ENCODE data around the gene CAPN14. TPM values are rescaled to one million over a fixed set of nuclear protein-coding genes. Genes with fewer than 3 reads are reported as not detected.

CAPN14 gene
- total RNA-seq, 4 donors from 2014 or later, result 0.13 to 1.3 (median 0.54) TPM

GRCh38 chr2:31236433-31237205 is 19.3 kb upstream of the CAPN14 start:
- no peak for TF ChIP-seq POLR2A (IDR thresholded peaks at IDR 0.05)
- WGBS, 2 donors, result 75 to 77% methylated on average over 7 of the region's 7 CpGs
- no peak overlapping the region for H3K4me3 ChIP-seq (ENCODE audit: low read depth, poor library complexity, severe bottlenecking)
- intact Hi-C loops (cut with DNase I; ENCODE audit: low total_unique reads), result no loop called here
- peak in 1 of 2 donors; percentile 76 for DNase-seq (ENCODE audit: low spot score in 2 of 2)

GRCh38 chr2:31235504-31235902 is 18.2 kb upstream of the CAPN14 start:
- H3K4me3 ChIP-seq (ENCODE audit: low read depth, poor library complexity, severe bottlenecking), result no peak overlapping the region
- TF ChIP-seq CTCF (IDR thresholded peaks at IDR 0.05) (no peak), POLR2A (IDR thresholded peaks at IDR 0.05) (no peak)

GRCh38 chr2:31234683-31235503 is 17.6 kb upstream of the CAPN14 start:
- no peak overlapping the region for H3K4me3 ChIP-seq (ENCODE audit: low read depth, poor library complexity, severe bottlenecking)
- 77 to 78% methylated on average over 17 of the region's 17 CpGs for WGBS, 2 donors
- peak in 1 of 2 donors; percentile 68 for DNase-seq (ENCODE audit: low spot score in 2 of 2)
- intact Hi-C loops (cut with DNase I; ENCODE audit: low total_unique reads), result no loop called here
- TF ChIP-seq POLR2A (IDR thresholded peaks at IDR 0.05) (no peak), CTCF (IDR thresholded peaks at IDR 0.05) (no peak)

More at GRCh38 chr2:31235504-31235902, 18.2 kb upstream of the CAPN14 start:
- intact Hi-C loops (cut with DNase I; ENCODE audit: low total_unique reads), result no loop called here
- 60 to 61% methylated on average over 4 of the region's 4 CpGs for WGBS, 2 donors
- no peak for DNase-seq (ENCODE audit: low spot score in 2 of 2)

GRCh38 chr2:31233741-31234682 is 16.7 kb upstream of the CAPN14 start, which contains the start of gene EHD3:
Gene EHD3, plus strand, starts transcription at chr2:31234152. Its CDS starts 470 bp downstream, at chr2:31234622.
- intact Hi-C loops (cut with DNase I; ENCODE audit: low total_unique reads), result no loop called here
- no peak for TF ChIP-seq POLR2A (IDR thresholded peaks at IDR 0.05)
- TF ChIP-seq CTCF (IDR thresholded peaks at IDR 0.05), result no peak
- H3K4me3 ChIP-seq (ENCODE audit: low read depth, poor library complexity, severe bottlenecking), result peak within 1 kb of the TSS; percentile 35
- WGBS, 2 donors, result 1 to 4% methylated on average over 52 to 60 of the region's 74 CpGs
- peak; percentile 66 to 96 for DNase-seq (ENCODE audit: low spot score in 2 of 2)

GRCh38 chr2:31233231-31233630 is 15.9 kb upstream of the CAPN14 start:
- intact Hi-C loops (cut with DNase I; ENCODE audit: low total_unique reads), result no loop called here
- peak in 1 of 2 donors; percentile 29 for DNase-seq (ENCODE audit: low spot score in 2 of 2)
- no peak overlapping the region for H3K4me3 ChIP-seq (ENCODE audit: low read depth, poor library complexity, severe bottlenecking)
- TF ChIP-seq POLR2A (IDR thresholded peaks at IDR 0.05), result no peak
- TF ChIP-seq CTCF (IDR thresholded peaks at IDR 0.05), result no peak
- WGBS, 2 donors, result 52 to 64% methylated on average over 1 of the region's 1 CpG

All from lower leg skin (tissue), 4 donors.